SK-N-SH treated with all-trans-retinoic acid at 6 μM for 48 hours (cell line): ENCODE results near the gene ITLN1.

Experiments used
- ATAC-seq: fragments of 200-7000 bp; cut with Tn5 transposase; 3 replicates; pipeline ENCODE4 v1.9.1; 2020; ENCODE audit warnings: mild to moderate bottlenecking, moderate library complexity
- ARNTL ChIP-seq: fragments of 450-650 bp; formaldehyde crosslinking; IDR thresholded peaks from 2 replicates; pipeline ENCODE4 v1.5.0; 2020; ENCODE audit warnings: low read depth, mild to moderate bottlenecking, moderate library complexity, borderline replicate concordance
- BACH2 ChIP-seq: fragments of 250-450 bp; sonication (Bioruptor Pico); IDR thresholded peaks from 2 replicates; pipeline ENCODE4 v1.9.0; 2021; ENCODE audit warnings: mild to moderate bottlenecking, borderline replicate concordance
- CSDC2 ChIP-seq: fragments of 250-450 bp; sonication (Bioruptor Pico); IDR thresholded peaks from 2 replicates; pipeline ENCODE4 v1.5.0; 2020; ENCODE audit warnings: mild to moderate bottlenecking, moderate library complexity
- ESRRG ChIP-seq: fragments of 250-450 bp; sonication (Bioruptor Pico); IDR thresholded peaks from 2 replicates; pipeline ENCODE4 v1.6.1; 2021; ENCODE audit warnings: mild to moderate bottlenecking
- ISL1 ChIP-seq: fragments of 250-450 bp; sonication (Bioruptor Pico); IDR thresholded peaks from 2 replicates; pipeline ENCODE4 v2.1.2; 2022; ENCODE audit warnings: mild to moderate bottlenecking, moderate library complexity
- OSR1 ChIP-seq: fragments of 250-450 bp; sonication (Bioruptor Pico); IDR thresholded peaks from 2 replicates; pipeline ENCODE4 v1.8.0; 2022; ENCODE audit warnings: moderate library complexity, mild to moderate bottlenecking, inconsistent platforms
- PPARA ChIP-seq: fragments of 250-450 bp; sonication (Bioruptor Pico); IDR thresholded peaks from 2 replicates; pipeline ENCODE4 v1.5.0; 2020; ENCODE audit warnings: mild to moderate bottlenecking, borderline replicate concordance
- RARB ChIP-seq: fragments of 250-450 bp; sonication (Bioruptor Pico); IDR thresholded peaks from 2 replicates; pipeline ENCODE4 v1.8.0; 2021; ENCODE audit warnings: mild to moderate bottlenecking, moderate library complexity
- SNAI2 ChIP-seq: fragments of 250-450 bp; sonication (Bioruptor Pico); IDR thresholded peaks from 2 replicates; pipeline ENCODE4 v1.5.0; 2020; ENCODE audit warnings: mild to moderate bottlenecking, moderate library complexity
- TCF4 ChIP-seq: fragments of 250-450 bp; sonication (Bioruptor Pico); IDR thresholded peaks from 2 replicates; pipeline ENCODE4 v1.8.0; 2021; ENCODE audit warnings: mild to moderate bottlenecking, moderate library complexity, borderline replicate concordance
- TOX ChIP-seq: fragments of 250-450 bp; sonication (Bioruptor Pico); IDR thresholded peaks from 2 replicates; pipeline ENCODE4 v1.8.0; 2021; ENCODE audit warnings: mild to moderate bottlenecking, moderate library complexity, borderline replicate concordance
- ZC3H10 ChIP-seq: fragments of 250-450 bp; sonication (Bioruptor Pico); IDR thresholded peaks from 2 replicates; pipeline ENCODE4 v1.5.1; 2021; ENCODE audit warnings: mild to moderate bottlenecking, moderate library complexity
- ZFP3 ChIP-seq: fragments of 250-450 bp; sonication (Bioruptor Pico); IDR thresholded peaks from 2 replicates; pipeline ENCODE4 v1.5.0; 2020; ENCODE audit warnings: mild to moderate bottlenecking, moderate library complexity
- ZFP30 ChIP-seq: fragments of 450-650 bp; formaldehyde crosslinking; IDR thresholded peaks from 2 replicates; pipeline ENCODE4 v1.5.0; 2022; ENCODE audit warnings: mild to moderate bottlenecking, moderate library complexity
- ZNF565 ChIP-seq: fragments of 450-650 bp; formaldehyde crosslinking; conservative IDR thresholded peaks from 2 replicates; pipeline ENCODE4 v1.5.0; 2020; ENCODE audit warnings: low read depth, mild to moderate bottlenecking, moderate library complexity
- ZNF70 ChIP-seq: fragments of 450-650 bp; formaldehyde crosslinking; IDR thresholded peaks from 2 replicates; pipeline ENCODE4 v1.5.0; 2020; ENCODE audit warnings: mild to moderate bottlenecking, moderate library complexity
- ZNF8 ChIP-seq: fragments of 450-650 bp; formaldehyde crosslinking; IDR thresholded peaks from 2 replicates; pipeline ENCODE4 v1.5.0; 2020; ENCODE audit warnings: mild to moderate bottlenecking, moderate library complexity
- TF ChIP-seq, protein P1 (sequence below): fragments of 250-450 bp; sonication (Bioruptor Pico); IDR thresholded peaks from 2 replicates; pipeline ENCODE4 v1.8.0; 2020; ENCODE audit warnings: mild to moderate bottlenecking, moderate library complexity, borderline replicate concordance
- TF ChIP-seq, protein P2 (sequence below): fragments of 250-450 bp; sonication (Bioruptor Pico); IDR thresholded peaks from 2 replicates; pipeline ENCODE4 v1.5.0; 2020; ENCODE audit warnings: mild to moderate bottlenecking, moderate library complexity
- TF ChIP-seq, protein P3 (sequence below): fragments of 250-450 bp; sonication (Bioruptor Pico); IDR thresholded peaks from 2 replicates; pipeline ENCODE4 v1.5.1; 2020; ENCODE audit warnings: low read depth, mild to moderate bottlenecking, moderate library complexity
- TF ChIP-seq, protein P4 (sequence below): fragments of 250-450 bp; sonication (Bioruptor Pico); IDR thresholded peaks from 2 replicates; pipeline ENCODE4 v1.5.1; 2021; ENCODE audit warnings: mild to moderate bottlenecking, moderate library complexity

The ITLN1 gene

DNA sequence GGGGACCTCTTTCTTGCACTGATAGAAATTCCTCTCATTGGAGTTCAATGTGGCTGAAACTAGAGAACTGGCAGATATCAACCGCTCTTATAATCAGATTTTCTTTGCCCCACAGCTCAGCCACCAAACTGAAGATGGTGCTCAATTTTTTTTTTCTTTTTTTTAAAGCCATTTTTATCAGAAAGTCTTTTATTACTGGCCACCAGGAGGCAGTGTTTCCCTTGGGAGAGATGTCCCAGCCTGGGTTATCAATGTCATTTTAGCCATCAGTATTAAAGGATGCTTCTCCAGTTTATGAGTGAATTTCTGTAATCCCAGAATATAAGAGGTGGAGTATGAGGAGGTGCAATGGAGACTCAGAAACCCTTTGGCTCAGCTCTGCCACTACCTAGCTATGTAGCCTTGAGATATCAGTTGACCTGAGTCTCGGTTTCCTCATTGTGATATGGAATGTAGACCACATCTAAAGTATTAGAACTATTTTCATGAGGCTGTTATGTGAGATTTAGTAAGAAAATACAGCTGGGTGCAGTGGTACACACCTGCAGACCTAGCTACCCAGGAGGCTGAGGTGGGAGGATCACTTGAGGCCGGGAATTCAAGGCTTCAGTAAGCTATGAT is 49.9 kb downstream of the ITLN1 start:
- no peak for TF ChIP-seq ZNF70 (CRISPR knock-in tag)
- TF ChIP-seq PPARA (CRISPR knock-in tag) = no peak
- no peak for TF ChIP-seq ARNTL
- TF ChIP-seq ZNF565 (CRISPR knock-in tag) = no peak
- TF ChIP-seq CSDC2 (CRISPR knock-in tag) = no peak
- TF ChIP-seq SNAI2 (CRISPR knock-in tag) = no peak
- TF ChIP-seq TCF4 (CRISPR knock-in tag) = no peak
- TF ChIP-seq, protein P1, sequence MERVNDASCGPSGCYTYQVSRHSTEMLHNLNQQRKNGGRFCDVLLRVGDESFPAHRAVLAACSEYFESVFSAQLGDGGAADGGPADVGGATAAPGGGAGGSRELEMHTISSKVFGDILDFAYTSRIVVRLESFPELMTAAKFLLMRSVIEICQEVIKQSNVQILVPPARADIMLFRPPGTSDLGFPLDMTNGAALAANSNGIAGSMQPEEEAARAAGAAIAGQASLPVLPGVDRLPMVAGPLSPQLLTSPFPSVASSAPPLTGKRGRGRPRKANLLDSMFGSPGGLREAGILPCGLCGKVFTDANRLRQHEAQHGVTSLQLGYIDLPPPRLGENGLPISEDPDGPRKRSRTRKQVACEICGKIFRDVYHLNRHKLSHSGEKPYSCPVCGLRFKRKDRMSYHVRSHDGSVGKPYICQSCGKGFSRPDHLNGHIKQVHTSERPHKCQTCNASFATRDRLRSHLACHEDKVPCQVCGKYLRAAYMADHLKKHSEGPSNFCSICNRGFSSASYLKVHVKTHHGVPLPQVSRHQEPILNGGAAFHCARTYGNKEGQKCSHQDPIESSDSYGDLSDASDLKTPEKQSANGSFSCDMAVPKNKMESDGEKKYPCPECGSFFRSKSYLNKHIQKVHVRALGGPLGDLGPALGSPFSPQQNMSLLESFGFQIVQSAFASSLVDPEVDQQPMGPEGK = no peak
- no peak for TF ChIP-seq ZFP3 (CRISPR knock-in tag)
- peak; percentile 32; the same call in 2 of the 3 replicates for ATAC-seq

DNA sequence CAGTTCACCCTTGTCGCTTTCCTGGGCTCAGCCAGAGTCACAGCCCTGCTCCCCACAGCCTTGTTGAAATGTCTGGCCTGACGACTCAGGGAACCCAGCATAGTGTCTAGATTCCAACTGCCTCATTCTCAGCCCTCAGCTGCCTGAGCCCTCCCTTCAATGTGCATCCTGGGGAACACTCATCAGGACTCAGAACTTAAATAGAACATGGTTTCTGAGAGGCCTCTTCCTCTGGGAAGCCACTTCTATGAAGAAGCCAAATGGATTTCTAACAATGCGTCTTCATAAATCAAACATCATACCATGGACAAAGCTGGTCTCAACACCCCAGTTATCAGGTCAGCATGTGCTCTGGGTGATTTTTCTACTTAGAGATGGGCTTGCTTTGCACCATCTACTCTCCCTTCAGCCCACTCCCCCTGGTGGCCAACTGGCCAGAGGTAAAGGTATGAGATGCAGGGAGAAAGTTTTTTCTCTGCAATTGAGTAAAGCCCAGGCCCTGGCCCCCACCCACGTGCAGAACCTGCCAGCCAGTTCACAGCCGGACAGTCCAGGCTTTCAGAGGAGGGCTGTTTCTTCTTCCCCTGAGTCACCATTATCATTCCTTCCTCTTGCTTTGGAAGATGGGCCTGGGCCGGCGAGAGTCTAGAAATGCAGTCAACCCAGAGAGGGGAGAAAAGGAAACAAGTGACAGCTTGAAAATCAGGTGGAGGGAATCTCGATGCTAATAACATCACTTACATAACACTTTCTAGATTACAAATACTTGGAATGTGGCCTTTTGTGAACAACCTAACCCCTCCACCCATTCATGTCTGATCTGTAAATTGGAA is 54.4 kb downstream of the ITLN1 start:
- peak; percentile 85 for ATAC-seq

DNA sequence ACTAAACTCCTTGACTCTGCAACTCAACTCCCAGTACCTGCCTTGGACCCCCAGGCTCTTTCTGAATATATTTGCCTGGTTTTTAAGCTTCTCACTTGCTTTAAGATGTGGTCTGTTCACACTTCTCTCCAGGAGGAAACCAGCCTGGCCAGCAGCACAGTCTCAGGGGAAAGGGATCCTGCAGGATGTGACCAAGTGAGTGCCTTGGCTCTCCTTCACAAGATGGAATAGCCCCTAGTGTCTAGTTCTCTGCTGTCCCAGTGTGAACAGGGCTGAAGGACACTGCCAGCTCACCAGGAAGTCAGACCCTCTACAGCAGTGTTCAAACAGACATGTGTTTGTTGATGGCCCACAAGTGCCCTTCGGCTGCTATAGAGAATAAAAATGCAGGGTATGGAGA is 55.2 kb downstream of the ITLN1 start:
- TF ChIP-seq ZNF8 (CRISPR knock-in tag) = no peak
- ATAC-seq = no peak

More for the DNA sequence above, 54.4 kb downstream of the ITLN1 start:
- TF ChIP-seq ESRRG (CRISPR knock-in tag) (no peak), TOX (CRISPR knock-in tag) (no peak), ZFP3 (CRISPR knock-in tag) (no peak), ZNF8 (CRISPR knock-in tag) (no peak), ZC3H10 (CRISPR knock-in tag) (no peak), RARB (CRISPR knock-in tag) (no peak), ZNF565 (CRISPR knock-in tag) (no peak), CSDC2 (CRISPR knock-in tag) (no peak), BACH2 (no peak), ISL1 (CRISPR knock-in tag) (no peak), ARNTL (no peak)
- TF ChIP-seq, protein P1 = no peak
- TF ChIP-seq, all 23 proteins: peak for 0

DNA sequence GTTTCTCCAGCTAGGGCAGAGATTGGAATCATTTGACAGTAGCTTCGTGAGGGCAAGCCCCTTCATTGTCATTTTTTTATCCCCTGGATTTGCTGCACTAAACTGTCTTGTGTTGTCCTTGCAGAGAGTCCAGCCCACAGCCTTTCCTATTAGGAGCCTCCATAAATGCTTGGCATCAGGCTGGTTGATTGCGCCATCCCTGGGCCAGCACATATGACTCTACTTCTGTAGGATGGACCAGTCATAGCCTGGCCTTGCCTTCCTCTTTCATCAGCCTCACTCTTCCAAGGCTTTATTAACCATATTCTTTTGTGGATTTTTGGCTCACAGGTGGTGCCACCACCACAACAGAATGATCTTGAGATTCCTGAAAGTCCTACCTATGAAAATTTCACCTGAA is 57.6 kb downstream of the ITLN1 start:
- no peak for ATAC-seq
- TF ChIP-seq OSR1 (CRISPR knock-in tag) (no peak), ZNF8 (CRISPR knock-in tag) (no peak), TOX (CRISPR knock-in tag) (no peak), ZNF565 (CRISPR knock-in tag) (no peak), ZFP30 (CRISPR knock-in tag) (no peak), TCF4 (CRISPR knock-in tag) (no peak), CSDC2 (CRISPR knock-in tag) (no peak), SNAI2 (CRISPR knock-in tag) (no peak), ZNF70 (CRISPR knock-in tag) (no peak), ESRRG (CRISPR knock-in tag) (no peak), ISL1 (CRISPR knock-in tag) (no peak), BACH2 (no peak)
- TF ChIP-seq, protein P1 = no peak
- TF ChIP-seq, protein P2, sequence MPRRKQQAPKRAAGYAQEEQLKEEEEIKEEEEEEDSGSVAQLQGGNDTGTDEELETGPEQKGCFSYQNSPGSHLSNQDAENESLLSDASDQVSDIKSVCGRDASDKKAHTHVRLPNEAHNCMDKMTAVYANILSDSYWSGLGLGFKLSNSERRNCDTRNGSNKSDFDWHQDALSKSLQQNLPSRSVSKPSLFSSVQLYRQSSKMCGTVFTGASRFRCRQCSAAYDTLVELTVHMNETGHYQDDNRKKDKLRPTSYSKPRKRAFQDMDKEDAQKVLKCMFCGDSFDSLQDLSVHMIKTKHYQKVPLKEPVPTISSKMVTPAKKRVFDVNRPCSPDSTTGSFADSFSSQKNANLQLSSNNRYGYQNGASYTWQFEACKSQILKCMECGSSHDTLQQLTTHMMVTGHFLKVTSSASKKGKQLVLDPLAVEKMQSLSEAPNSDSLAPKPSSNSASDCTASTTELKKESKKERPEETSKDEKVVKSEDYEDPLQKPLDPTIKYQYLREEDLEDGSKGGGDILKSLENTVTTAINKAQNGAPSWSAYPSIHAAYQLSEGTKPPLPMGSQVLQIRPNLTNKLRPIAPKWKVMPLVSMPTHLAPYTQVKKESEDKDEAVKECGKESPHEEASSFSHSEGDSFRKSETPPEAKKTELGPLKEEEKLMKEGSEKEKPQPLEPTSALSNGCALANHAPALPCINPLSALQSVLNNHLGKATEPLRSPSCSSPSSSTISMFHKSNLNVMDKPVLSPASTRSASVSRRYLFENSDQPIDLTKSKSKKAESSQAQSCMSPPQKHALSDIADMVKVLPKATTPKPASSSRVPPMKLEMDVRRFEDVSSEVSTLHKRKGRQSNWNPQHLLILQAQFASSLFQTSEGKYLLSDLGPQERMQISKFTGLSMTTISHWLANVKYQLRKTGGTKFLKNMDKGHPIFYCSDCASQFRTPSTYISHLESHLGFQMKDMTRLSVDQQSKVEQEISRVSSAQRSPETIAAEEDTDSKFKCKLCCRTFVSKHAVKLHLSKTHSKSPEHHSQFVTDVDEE = no peak
- TF ChIP-seq, protein P3, sequence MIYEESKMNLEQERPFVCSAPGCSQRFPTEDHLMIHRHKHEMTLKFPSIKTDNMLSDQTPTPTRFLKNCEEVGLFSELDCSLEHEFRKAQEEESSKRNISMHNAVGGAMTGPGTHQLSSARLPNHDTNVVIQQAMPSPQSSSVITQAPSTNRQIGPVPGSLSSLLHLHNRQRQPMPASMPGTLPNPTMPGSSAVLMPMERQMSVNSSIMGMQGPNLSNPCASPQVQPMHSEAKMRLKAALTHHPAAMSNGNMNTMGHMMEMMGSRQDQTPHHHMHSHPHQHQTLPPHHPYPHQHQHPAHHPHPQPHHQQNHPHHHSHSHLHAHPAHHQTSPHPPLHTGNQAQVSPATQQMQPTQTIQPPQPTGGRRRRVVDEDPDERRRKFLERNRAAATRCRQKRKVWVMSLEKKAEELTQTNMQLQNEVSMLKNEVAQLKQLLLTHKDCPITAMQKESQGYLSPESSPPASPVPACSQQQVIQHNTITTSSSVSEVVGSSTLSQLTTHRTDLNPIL (CRISPR knock-in tag) = no peak
- TF ChIP-seq, protein P4, sequence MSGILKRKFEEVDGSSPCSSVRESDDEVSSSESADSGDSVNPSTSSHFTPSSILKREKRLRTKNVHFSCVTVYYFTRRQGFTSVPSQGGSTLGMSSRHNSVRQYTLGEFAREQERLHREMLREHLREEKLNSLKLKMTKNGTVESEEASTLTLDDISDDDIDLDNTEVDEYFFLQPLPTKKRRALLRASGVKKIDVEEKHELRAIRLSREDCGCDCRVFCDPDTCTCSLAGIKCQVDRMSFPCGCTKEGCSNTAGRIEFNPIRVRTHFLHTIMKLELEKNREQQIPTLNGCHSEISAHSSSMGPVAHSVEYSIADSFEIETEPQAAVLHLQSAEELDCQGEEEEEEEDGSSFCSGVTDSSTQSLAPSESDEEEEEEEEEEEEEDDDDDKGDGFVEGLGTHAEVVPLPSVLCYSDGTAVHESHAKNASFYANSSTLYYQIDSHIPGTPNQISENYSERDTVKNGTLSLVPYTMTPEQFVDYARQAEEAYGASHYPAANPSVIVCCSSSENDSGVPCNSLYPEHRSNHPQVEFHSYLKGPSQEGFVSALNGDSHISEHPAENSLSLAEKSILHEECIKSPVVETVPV (CRISPR knock-in tag) = no peak
